Gastrocnemius medialis (tissue), 4 donors: ENCODE results near the gene GIMAP8.

Experiments used
- POLR2A ChIP-seq, 2 donors: fragments of 450-650 bp; IDR thresholded peaks; one replicate each; pipeline ENCODE4 v1.6.1; 2017; ENCODE audit warnings: antibody characterized with exemption in 2 of 2, mild to moderate bottlenecking in 2 of 2, moderate library complexity in 2 of 2
- TF ChIP-seq, protein P1 (sequence below), 5 experiments: fragments of 450-650 bp in 3 of 5; fragments of 200-600 bp in 2 of 5; sonication (generic) in 2 of 5; IDR thresholded peaks in 4 of 5; conservative IDR thresholded peaks in 1 of 5; 1 replicate in 4 of 5; 2 replicates in 1 of 5; pipeline ENCODE4 v1.5.1; 2016 to 2019; ENCODE audit warnings: antibody characterized with exemption in 5 of 5, mild to moderate bottlenecking in 3 of 5, moderate library complexity in 3 of 5

DNA sequence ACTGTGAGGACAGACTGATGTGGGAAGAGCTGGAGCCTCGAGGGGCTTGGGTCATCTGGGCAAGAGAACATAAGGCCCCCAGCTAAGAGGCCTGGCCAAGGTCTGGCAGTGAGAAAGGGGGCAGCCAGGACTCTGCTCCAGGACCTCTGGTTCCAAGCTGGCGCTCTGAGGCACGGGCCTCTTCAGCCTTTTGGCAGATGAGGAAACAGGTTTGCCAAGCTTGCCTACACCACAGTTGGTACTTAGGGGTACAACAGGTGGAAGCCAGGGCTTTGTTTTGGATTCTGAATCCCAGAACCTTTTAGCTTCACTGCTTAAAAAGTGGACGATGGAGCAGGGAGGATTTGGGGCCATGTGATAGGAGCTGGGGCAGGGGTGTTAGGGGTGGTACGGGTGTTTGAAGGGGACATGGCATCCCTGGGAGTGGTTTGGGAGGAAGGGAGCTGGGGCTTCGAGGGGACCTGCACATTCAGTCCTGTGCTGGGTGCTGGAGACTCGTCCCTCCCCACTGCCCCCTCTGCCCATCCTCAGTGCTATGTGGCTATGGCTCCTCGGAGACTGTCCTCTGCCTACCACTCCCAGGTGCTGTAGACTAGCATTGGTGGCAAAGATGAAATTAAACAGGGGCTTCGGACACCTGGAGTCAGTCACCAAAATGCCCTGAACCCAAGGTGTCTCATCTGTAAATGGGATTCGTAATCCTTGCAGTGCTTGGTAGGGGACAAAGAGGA is 41.0 kb upstream of the GIMAP8 start:
- TF ChIP-seq POLR2A (IDR thresholded peaks at IDR 0.05) = no peak
- TF ChIP-seq, protein P1, sequence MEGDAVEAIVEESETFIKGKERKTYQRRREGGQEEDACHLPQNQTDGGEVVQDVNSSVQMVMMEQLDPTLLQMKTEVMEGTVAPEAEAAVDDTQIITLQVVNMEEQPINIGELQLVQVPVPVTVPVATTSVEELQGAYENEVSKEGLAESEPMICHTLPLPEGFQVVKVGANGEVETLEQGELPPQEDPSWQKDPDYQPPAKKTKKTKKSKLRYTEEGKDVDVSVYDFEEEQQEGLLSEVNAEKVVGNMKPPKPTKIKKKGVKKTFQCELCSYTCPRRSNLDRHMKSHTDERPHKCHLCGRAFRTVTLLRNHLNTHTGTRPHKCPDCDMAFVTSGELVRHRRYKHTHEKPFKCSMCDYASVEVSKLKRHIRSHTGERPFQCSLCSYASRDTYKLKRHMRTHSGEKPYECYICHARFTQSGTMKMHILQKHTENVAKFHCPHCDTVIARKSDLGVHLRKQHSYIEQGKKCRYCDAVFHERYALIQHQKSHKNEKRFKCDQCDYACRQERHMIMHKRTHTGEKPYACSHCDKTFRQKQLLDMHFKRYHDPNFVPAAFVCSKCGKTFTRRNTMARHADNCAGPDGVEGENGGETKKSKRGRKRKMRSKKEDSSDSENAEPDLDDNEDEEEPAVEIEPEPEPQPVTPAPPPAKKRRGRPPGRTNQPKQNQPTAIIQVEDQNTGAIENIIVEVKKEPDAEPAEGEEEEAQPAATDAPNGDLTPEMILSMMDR (IDR thresholded peaks at IDR 0.05 in 4 of 5, conservative IDR thresholded peaks at IDR 0.05 in 1 of 5) = no peak
